HT-29 (cell line): ENCODE measurements around the gene RNU1-3. TPM values are rescaled to one million over a fixed set of nuclear protein-coding genes. Genes with fewer than 3 reads are reported as not detected.
A peak's percentile ranks its signal among the peaks of the same experiment; 100 is the strongest.
"Not testable (repeated sequence)": the region's sequence is repeated elsewhere in the genome, so short reads cannot be mapped to it uniquely, and the experiment has no call there.

ENCODE experiments used
- DNase-seq: peaks from one replicate; pipeline ENCODE4 v3.0.0-alpha.2; 2015; ENCODE audit warnings: low spot score
- total RNA-seq: library from RNA; depleted of rRNA; stranded (reverse); fragments of >200 nt; shearing (Covaris generic); gene quantifications from 2 replicates; pipeline ENCODE4 v1.2.3, GENCODE V29; 2014

RNU1-3 gene
- total RNA-seq, 1 experiment from 2014 or later, result under 0.01 TPM

DNA sequence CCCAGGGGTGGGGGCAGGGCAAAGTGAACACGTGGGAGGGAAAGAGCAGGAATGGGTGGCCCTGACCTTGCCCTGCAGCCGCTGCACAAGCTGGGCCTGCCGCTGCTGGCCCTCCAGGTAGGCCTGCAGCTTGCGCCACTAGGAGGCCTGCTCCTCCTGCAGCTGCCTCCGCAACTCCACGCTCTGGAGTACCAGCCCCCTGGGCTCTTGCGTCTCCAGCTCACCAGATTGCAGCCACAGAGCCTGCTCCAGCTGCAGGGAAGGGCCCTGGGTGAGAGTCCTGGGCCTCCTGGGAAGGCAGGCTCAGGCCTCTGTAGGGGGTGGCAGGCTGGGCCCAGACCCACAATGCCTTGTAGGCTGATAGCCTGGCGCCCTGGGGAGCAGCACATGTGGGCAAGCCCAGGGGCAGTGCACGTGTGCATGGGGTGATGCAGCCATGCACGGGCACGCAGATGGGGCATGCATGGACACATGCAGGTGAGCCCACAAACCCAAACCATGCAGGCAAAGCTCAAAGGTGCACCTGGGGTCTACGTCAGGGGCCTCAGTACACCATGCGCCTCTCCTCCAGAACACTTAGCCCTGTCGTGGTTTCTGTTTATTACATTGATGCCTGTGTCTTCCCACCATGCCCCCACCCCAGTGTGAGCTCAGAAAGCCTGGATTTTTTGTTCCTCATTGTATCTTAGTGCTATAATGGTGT lies 9.6 kb downstream of the RNU1-3 start:
- not testable (repeated sequence) for DNase-seq

DNA sequence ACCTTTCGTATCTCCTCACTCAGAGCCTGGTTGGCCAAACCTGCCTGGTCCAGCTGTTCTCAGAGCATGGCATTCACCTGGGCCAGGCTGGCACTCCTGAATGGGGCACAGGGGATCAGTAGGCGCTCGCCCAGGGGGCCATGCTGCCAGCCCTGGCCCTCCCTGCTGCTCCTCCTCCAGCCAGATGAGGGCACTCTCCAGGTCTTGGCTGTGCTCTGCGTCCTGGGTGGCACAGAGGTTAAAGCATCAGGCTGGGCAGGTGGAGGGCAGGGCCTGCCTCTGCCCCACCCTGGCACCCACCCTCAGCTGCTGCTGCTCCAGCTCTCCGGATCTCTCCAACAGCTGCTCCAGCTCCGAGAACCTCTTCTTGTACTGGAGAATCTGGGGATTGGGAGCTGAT lies 10.2 kb downstream of the RNU1-3 start:
- DNase-seq, result not testable (repeated sequence)

DNA sequence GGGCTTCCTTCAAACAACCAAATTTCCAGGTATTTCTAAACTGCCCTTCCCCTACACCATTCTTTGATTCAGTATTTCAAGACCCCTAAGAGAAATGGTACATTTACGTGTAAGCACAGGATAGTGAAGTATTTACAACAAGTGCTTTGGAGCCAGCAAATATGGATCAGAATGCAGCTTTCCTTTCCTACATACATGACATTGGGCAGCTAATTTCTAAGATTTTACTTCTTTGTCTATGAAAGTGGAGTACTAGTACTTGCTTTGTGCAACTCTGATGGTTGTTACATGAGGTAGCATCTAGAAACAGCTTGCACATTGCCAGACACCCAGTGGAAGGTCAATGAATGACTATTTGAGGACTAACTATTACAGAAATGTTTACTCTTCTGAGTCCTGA lies 15.2 kb downstream of the RNU1-3 start:
- DNase-seq, result peak; percentile 7

DNA sequence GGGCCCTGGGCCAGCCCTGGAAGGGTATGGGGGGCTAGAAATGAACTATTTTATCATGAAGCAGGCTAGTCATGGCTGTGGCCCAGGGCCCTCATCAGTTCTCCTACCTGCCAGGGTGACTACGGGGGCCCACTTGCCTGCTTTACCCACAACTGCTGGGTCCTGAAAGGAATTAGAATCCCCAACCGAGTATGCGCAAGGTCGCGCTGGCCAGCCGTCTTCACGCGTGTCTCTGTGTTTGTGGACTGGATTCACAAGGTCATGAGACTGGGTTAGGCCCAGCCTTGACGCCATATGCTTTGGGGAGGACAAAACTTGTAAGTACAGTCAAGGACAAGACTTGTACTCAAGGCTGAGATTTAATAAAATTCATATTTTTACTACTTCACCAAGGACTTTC lies 16.8 kb downstream of the RNU1-3 start:
- not testable (repeated sequence) for DNase-seq

DNA sequence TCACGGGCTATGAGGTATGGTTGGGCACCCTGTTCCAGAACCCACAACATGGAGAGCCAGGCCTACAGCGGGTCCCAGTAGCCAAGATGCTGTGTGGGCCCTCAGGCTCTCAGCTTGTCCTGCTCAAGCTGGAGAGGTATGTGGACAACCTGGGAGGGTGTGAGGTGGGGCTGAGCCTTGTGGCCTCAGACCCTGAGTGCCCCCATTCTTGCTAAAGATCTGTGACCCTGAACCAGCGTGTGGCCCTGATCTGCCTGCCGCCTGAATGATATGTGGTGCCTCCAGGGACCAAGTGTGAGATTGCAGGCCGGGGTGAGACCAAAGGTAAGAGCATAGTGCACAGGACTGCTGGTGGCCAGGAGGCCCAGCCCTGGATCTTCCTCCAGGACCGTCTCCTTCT lies 17.4 kb downstream of the RNU1-3 start:
- not testable (repeated sequence) for DNase-seq

DNA sequence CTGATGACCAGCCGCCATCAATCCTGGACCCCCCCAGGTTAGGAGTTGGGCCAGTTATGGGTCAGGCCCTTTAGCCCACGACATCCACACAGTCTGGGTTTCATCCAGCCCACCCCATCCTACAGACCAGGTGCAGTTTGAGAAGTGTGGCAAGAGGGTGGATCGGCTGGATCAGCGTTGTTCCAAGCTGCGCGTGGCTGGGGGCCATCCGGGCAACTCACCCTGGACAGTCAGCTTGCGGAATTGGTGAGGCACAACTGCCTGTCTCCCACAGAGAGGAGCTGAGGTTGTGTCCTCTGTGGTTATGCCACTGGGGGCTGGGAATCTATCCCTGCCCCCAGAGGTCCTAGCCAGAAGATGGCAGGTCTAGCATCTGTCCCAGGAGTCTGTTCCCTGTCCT lies 18.0 kb downstream of the RNU1-3 start:
- not testable (repeated sequence) for DNase-seq

DNA sequence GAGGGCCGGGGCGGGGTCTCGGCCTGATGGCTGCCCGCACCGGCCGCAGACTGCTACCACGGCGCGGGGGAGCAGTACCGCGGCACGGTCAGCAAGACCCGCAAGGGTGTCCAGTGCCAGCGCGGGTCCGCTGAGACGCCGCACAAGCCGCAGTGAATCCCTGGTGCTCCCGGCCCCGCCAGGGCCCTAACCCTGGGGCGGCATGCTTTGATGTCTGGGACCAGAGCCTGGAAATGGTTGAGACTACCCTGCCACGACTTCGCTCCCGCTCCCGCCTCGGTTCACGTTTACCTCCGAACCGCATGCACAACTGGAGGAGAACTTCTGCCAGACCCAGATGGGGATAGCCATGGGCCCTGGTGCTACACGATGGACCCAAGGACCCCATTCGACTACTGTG lies 18.5 kb downstream of the RNU1-3 start:
- not testable (repeated sequence) for DNase-seq

DNA sequence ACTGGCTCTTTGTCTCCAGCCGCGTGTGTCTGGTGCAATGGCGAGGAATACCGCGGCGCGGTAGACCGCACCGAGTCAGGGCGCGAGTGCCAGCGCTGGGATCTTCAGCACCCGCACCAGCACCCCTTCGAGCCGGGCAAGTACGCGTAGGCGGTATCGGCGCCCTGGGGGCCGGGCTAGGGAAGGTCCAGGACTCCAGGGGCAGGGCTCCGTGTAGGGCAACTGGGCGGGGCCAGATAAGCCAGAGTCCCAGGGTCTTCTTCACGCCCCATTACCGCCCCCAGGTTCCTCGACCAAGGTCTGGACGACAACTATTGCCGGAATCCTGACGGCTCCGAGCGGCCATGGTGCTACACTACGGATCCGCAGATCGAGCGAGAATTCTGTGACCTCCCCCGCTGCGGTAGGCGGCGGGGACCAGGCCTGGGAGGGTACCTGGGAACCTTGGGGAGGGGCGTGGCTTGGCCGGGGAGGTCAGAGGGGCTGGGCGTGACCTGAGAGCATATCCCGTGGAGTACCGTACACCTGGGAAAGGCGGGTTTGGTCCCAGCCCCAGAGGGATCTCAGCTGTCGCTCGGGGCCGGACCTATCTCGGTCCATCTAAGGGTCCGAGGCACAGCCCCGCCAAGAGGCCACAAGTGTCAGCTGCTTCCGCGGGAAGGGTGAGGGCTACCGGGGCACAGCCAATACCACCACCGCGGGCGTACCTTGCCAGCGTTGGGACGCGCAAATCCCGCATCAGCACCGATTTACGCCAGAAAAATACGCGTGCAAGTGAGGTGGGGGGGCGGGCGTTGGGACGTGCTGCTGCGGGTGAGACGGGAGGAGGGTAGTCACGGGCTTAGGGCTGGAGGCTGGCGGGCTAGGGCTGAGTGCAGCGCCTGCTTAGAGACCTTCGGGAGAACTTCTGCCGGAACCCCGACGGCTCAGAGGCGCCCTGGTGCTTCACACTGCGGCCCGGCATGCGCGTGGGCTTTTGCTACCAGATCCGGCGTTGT lies 19.3 kb downstream of the RNU1-3 start:
- not testable (repeated sequence) for DNase-seq

DNA sequence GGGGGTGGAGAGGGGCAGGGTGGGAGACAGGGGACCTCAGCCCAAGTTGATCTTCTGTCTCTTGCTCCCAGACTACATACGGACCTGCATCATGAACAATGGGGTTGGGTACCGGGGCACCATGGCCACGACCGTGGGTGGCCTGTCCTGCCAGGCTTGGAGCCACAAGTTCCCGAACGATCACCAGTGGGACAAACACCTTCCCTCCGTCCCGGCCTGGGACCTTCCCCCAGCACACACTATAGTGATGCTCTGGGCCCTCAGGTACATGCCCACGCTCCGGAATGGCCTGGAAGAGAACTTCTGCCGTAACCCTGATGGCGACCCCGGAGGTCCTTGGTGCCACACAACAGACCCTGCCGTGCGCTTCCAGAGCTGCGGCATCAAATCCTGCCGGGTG lies 20.0 kb downstream of the RNU1-3 start:
- not testable (repeated sequence) for DNase-seq

DNA sequence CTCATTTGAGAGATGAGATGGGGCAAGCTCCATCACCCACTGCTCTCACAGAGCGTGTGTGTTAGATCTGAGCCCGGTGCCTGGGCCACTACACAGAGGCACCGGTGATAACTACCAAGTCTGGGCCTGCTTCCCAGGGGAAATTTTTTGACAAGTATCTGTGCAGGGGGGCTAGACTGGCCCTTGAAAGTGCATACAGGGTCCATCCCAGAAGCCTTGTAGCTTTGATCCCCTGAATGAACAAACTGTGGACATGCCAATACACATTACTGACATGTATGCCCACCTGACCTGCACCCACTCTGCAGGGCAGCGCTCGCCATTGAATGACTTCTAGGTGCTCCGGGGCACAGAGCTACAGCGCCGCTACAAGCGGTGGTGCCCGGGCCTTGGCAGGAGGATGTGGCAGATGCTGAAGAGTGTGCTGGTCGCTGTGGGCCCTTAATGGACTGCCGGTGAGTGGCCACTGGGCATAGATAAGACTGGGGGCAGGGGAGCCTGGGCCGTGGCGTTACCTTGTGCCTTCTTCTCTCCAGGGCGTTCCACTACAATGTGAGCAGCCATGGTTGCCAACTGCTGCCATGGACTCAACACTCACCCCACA lies 20.6 kb downstream of the RNU1-3 start:
- not testable (repeated sequence) for DNase-seq

DNA sequence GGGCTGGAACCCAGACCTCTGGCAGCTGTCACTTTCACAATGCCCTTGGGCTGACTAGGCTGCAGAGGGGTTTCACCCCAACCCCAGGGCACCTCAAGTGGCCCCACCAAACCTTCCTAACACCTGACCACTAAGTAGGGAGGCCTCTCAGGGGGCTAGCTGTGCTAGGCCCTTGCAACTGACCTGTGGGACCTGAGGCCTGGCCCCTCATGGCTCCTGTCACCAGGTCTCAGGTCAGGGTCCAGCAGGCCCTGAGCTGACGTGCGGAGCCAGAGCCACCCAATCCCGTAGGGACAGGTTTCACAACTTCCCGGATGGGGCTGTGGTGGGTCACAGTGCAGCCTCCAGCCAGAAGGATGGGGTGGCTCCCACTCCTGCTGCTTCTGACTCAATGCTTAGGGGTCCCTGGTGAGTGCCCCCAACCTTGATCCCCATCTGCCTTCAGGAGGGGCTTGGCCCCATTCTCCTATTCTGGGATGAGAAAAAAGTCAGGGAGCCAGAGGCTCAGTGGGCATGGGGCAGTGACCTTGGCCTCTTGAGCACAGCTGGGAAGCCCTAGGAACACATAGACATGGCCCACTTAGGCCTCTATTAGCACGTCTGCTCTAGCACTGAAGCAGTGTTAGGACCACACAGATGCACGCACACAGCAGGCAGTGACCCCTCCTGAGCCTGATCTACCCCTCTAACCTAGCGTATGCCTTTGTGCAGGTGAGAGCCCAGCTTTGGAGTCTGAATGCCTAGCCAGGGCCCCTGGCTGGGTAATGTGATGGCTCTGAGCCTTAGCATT lies 21.3 kb downstream of the RNU1-3 start:
- DNase-seq, result not testable (repeated sequence)

DNA sequence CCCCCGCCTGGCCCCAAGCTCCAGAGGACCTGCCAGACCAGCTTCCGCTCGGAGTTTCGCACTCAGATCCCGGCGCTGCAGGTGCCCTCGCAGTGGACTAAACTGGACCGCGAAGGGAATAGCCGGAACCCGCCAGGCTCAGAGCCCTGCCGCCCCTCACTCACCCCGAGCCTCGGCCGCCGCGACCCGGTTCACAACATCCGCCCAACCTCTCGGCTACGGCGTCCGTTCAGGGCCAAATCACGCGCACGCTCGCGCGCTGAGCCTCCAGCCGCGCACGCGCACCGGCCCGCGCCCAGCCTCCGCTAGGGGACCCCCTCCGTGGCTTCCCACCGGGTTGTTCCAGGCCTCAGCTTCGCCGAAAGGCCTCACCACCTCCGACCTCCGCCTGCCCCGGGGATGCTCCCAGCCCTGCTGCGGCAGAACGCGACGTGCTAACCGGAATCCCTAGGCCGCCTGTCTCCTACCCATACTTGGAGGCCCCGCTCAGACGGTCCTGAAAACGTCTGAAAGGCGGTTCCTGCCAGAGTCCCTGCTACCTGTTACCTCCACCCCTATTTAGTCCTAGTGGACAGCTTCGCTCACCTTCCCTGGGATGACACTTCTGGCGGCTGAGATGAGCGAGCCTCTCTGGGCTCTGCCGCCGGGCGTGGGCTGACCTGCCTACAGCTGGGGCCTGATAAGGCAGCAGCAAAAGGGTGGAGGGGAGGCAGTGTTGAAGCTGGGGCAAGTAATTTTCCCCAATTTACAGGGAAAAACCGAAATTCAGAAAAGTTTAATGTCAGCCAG lies 22.1 kb downstream of the RNU1-3 start:
- DNase-seq, result peak; percentile 96

DNA sequence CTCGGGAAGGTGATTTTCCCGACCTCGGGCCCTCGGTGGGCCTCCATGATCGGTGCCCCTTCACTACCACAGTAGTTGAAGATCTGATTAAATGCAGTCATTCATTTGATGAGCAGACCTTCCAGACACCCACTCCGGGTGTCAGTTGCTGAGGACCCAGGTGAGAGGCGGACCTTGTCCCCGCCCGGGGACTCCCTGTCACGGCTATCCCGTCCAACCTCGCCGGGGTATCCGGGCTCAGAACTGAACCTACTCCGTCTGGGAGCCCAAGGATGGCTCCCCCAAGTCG lies 22.6 kb downstream of the RNU1-3 start:
- no peak for DNase-seq

DNA sequence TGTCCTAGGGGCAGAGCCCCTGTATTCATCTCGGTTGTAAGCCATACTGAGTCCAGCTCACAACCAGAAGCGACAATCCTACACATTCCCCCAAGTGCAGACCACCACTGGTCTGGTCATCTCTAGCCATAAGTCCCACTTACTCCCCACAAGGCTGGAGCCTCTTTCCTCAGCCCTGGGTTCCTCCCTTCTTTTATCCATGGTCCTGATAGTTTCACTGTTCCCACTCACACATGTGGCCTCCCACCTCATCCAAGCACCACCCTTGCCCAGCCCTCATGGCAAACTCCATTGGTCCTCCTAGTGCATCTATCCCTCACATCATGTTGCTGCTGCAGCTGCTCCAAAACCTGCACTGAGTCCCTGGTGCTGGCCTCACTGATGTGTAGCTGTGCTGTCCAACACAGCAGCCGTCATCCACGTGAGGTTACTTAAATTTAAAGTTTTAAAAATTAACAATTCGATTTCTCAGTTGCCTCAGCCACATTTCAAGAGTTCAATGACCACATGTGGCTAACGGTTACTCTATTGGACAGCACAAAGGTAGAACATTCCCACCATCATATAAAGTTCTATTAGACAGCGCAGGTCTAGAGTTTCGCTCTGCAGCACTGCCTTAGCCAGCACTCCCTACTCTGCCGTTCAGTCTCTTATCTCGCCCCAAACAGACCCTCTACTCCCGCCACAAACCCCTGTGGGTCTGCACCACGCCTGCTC lies 23.1 kb downstream of the RNU1-3 start:
- DNase-seq, result peak; percentile 17

DNA sequence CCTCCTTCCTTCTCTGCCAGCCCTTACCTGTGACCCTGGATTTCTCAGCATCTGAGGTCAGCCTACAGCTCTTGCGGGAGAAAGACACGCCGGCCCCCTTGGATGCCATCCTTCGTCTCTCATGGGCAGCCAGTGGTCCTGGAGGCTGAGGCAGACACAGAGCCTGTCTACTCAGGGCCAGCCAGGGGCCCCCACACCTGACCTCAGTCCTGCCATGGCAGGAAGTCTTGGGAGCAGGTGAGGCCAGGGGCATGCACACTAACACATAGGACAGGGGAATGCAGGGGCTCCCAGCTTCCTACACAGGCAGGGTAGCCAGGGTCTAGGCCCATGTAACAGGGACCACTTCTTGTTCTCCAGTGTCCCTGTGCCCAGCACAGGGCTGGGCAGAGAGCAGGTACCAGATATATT lies 23.7 kb downstream of the RNU1-3 start:
- DNase-seq, result not testable (repeated sequence)

DNA sequence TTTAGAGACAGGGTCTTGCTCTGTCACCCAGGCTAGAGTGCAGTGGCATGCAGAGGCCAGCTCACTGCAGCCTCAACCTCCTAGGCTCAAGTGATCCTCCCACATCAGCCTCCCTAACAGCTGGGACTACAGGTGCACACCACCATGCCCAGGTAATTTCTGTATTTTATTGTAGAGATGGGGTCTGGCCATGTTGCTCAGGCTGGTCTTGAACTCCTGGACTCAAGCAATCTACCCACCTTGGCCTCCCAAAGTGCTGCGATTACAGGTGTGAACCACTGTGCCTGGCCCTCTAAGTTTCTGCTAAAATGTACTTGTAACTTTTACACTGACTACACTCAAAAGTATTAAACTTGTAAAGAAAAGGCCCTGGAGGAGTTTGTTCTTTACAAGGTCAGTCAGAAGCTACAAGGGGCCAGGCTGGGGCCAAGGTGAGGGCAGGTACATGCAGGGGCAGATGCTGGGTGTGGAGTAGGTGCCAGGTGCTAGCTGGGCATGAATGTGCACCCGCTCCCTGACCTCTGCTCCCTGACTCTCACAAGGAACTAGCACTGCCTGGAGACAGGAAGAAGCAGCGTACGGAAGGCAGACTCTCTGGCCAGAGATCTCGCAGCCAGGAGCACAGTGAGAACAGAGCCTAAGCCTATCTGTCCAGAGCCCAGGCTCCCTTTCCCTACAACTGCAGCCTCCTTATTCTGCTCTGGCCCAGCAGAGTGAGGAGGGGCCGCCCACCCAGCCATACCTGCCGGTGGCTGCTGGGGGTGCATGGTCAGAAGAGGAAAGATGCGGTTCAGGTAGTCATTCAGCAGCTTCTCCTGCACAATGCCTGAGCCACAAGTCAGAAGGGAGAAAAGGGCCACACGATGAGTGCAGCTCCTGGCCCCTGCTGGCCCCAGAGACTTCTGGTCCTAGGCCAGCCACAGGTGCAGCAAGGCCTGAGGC lies 24.5 kb downstream of the RNU1-3 start:
- not testable (repeated sequence) for DNase-seq

DNA sequence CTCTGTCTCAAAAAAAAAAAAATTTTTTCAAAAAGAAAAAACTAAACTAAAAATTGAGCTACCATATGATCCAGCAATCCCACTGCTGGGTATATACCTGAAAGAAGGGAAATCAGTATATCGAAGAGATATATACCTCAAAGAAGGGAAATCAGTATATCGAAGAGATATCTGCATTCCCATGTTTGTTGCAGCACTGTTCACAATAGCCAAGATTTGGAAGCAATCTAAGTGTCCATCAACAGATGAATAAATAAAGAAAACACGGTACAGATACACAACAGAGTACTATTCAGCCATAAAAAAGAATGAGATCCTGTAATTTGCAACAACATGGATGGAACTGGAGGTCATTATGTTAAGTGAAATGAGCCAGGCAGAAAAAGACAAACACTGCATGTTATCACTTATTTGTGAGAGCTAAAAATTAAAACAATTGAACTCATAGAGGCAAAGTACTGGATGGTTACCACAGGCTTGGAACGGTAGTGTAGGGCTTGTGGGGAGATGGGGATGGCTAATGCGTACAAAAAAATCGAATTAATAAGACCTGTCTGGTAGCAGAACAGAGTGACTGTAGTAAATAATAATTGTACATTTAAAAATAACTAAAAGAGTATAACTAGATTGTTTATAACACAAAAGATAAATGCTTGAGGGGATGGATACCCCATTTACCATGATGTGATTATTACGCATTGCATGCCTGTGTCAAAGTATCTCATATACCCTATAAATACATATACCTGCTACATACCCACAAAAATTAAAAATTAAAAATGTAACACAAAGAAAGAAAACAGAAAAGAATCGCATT lies 25.4 kb downstream of the RNU1-3 start:
- DNase-seq, result not testable (repeated sequence)
